Stromal cell of bone marrow (primary cell): ENCODE data around the gene ARPC4.

Experiments used
- DNase-seq: peaks from one replicate; pipeline ENCODE4 v3.0.0-alpha.2; 2012; ENCODE audit warnings: low read depth

ARPC4 gene

DNA sequence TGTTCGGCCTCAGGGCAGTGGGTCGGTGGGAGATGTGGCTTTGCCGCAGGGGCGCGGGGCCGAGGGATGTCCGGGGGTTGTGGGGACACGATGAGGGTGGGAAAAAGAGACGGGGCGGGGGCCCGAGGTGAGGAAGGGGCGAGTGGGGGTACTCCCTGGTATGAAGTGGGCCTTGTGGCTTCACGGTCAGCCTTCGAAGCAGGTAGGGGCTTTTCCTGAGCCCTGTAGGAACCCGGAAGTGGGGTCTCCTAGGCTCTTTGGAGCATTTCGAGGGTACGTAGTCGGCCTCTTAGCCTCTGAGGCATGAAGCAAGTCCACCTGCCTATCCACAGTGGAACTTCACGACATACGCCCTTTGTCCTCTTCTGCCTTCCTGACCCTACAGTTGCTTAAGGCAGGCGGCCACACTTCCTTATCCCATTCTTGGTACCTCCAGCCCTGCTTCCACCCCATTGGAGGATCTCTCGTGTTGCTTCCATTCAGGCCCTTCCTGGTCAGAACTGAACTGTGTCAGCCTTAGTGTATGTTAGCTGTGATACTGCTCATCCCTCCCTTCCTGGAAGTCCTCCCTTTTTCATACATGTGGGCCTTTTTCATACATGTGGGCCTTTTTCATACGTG, 389 bp downstream of the ARPC4 start:
- no peak for DNase-seq

DNA sequence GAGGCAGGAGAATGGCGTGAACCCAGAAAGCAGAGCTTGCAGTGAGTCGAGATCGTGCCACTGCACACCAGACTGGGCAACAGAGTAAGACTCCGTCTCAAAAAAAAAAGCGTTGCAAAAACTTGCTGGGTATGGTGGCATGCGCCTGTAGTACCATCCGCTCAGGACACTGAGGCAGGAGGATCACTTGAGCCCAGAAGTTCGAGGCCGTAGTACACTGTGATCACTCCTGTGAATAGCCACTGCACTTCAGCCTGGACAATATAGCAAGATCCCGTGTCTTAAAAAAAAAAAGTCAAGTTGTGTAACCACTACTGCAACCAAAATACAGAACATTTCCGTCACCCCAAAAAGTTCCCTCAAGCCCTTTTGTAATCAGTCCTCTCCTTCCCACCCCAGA, 1.5 kb downstream of the ARPC4 start:
- no peak for DNase-seq

DNA sequence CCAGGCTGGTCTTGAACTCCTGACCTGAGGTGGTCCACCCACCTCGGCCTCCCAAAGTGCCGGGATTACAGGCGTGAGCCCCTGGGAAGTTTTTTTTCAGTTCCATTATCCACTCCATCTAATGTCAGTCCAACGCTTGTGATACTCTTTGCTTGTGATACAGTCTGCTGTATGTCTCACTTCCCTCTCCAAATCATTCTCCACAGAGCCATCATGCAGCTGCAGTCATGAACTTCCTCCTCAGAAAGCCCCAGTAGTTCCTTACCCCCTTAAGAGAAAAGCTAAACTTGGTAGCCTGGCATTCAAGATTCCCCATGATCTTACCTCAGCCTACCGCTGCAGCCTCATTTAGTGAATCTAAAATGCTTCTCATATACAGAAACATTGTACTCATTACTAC, 2.3 kb downstream of the ARPC4 start:
- no peak for DNase-seq

DNA sequence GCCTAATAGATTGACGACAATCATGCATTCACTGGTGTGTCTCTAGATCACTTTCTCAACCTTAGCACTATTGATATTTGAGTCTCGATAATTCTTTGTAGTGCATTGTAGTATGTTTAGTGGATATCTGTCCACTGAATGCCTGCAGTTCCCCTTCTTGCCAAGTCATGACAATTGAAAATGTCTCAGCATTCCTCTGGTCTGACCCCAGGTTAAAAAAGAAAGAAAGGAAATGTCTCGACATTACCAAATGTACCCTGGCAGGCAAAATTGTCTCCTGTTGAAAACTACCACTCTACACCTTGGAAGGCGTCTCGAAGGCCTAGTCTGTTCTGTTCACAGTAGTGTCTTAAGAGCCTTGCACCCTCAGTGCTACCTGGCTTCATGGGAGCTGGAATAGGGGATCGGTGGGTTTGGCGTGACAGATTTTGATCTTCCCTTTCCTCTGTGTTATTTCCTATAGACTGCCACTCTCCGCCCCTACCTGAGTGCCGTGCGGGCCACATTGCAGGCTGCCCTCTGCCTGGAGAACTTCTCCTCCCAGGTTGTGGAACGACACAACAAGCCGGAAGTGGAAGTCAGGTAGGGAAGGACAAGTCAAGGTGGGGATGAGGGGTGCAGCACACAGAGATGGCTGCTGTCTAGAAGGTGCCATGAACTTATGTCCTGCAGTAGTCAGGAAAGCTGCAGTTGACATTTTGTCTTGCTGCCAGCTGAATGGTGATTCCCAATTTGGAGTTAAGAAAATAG, 4.5 kb downstream of the ARPC4 start:
- DNase-seq: no peak

DNA sequence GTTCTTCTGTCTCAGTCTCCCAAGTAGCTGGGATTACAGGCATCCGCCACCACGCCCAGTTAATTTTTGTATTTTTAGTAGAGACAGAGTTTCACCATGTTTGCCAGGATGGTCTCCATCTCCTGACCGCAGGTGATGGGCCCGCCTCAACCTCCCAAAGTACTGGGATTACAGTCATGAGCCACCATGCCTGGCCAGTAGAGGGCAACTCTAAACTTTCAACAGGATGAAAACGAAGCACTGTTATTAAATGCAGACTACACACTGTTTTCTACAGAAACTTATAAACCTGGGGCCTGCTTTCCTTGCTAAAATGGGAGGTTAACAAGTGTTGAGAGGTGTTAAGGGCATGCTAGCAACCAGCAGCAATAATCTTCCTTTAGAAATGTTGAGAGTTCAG, 7.6 kb downstream of the ARPC4 start:
- no peak for DNase-seq

DNA sequence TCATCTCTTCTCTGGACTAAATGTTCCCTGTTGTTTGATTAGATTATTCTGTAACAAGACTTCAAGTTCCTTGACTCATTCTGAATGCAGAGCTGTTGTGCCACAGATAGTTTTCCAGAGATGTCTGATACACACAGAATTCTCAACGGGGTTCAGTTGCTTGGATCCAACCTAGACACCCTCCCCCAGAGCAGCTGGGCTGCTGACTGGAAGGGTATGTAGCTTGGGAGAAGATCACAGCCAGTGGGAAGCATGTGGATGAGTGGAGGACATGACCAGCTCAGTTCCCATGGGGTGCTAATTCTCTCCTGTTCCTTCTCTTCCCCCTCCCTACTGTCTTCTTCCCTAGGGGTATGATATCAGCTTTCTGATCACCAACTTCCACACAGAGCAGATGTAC, 10.6 kb downstream of the ARPC4 start:
- no peak for DNase-seq

DNA sequence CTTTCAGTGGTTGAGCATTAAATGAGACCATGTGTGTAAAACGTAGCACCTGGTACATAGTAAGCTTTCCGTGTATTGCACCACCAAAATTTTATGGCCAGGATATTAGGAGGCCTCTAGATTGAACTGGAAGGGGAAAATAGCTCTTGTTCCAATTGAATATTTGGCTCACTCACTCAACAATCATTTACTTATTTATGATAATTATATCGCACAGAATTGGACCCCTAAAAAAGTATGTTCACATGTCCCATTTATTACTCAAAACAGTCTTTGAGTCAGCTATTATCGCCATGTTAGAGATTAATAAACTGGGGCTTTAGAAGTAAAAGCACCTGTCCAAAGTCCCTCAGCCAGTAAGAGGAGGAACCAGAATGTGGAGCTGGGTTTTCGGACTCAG, 12.1 kb downstream of the ARPC4 start:
- DNase-seq: no peak

DNA sequence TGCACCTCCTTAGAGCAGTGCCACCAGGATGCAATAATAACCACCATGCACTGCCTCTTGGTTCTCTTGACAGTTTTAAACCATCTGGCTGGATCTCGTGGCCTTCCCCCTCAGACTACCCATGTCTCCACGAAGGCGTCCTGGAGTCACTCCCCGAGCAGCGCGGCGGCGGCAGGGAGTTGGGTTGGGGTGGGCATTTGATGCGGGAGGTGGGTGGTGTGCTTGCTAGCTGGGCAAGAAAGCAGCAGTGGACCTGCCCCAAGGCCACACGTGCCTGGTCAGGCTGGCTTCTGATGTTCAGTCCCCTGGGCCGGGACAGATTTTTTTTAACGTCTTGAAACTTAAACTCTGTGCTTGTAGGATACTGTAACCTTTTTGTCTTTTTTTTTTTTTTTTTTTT, 13.3 kb downstream of the ARPC4 start:
- DNase-seq: no peak

DNA sequence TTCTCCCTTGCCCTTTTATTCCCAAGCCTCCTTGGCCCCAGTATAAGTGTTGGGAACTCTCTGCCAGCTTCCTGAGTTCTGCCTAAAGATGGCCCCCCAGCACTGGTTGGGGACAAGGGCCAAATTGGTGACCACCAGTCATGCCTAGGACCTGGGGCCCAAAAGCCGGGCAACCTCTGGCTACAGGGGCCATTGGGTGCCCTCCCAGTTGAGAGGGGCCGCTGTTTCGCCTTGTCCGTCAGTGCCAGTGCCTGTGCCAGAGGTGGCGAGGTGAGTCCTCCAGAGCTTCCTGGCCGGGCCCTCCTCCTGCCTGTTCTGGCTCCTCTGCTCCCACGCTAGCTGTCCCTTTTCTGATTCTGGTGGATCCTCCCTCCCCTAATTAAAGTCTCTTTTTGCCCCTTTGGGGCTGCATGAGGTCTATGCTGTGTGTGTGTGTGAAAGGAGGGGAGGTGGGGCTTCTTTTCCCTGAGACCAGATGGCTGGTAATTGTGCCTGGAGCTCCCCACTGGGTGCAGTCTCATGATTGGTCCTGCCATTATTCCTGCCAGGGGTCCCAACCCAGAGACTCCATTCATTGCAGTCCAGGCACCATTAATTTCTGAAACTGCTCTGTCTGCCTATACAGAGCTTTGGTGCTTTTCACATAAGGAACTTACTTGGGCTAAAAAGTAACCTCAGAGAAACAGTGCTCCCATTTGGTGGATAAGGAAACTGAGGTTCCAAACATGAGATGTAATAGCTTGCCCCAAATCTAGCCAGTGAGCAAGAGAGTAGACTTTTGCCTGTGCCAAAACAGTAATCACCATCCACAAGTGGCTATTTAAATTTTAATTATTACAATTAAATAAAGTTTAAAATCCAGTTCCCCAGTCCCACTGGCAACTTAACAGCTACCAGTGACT, 14.1 kb downstream of the ARPC4 start:
- no peak for DNase-seq

DNA sequence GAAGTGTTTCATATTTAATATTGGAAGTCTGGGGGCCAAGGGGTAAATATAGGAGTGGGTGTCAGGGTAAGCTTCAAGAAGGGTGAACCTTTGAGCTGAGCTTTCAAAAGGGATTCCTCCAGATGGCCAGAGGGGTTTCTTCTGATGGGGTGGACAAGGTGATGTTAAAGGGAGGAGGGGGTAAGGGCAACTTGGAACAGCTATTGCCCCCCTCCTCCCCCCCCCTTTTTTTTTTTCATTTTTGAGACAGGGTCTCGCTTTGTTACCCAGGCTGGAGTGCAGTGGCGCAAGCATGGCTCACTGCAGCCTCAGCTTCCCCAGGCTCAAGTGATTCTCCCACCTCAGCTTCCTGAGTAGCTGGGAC, 15.1 kb downstream of the ARPC4 start:
- DNase-seq: no peak

DNA sequence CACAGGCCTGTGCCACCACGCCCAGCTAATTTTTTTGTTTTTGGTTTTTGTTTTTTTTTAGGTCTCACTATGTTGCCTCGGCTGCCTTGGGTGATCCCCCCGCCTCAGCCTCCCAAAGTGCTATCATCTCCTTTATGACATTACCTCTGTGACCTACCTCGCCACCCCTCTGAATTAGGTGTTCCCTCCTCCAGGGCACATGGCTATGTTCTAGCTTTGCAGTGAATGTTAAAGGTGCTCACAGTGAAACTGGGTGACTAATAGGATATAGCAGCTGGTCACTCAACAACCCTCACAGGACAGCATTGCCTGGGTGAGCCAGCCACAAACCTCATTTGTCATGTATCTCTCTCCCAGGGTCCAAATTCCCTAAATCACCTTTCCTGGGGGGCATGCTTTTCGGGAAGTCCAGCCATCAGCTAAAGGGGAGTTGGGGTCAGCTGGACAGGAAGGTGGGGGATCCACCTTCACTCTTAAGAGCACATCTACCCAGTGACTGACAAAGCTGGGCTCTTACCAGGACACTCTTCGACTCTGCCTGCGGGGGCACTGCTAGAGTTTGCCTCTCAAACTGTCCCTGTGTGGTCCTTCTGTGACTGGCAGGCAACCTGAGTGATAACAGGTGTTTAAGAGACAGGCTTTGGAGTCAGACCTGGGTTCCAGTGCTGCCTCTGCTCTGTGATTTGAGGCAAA, 15.6 kb downstream of the ARPC4 start:
- DNase-seq: no peak

DNA sequence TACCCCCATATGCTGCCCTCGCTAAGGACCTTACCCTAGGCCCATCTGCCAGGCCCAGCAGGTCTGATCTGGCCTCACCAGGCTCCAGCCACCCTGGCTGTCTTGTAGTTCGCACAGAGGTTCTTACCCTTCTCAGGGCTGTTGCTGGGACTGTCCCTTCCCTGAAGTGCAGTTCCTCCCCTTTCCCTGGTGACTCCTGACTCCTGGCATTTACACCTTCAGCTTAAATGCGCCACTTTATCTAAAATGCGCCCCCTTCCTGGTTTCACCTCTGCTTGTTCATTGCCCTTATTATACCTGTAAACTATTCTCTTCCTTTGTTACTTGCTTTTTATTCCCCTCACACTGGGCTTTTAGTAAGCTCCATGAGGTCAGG, 16.3 kb downstream of the ARPC4 start:
- DNase-seq: no peak

DNA sequence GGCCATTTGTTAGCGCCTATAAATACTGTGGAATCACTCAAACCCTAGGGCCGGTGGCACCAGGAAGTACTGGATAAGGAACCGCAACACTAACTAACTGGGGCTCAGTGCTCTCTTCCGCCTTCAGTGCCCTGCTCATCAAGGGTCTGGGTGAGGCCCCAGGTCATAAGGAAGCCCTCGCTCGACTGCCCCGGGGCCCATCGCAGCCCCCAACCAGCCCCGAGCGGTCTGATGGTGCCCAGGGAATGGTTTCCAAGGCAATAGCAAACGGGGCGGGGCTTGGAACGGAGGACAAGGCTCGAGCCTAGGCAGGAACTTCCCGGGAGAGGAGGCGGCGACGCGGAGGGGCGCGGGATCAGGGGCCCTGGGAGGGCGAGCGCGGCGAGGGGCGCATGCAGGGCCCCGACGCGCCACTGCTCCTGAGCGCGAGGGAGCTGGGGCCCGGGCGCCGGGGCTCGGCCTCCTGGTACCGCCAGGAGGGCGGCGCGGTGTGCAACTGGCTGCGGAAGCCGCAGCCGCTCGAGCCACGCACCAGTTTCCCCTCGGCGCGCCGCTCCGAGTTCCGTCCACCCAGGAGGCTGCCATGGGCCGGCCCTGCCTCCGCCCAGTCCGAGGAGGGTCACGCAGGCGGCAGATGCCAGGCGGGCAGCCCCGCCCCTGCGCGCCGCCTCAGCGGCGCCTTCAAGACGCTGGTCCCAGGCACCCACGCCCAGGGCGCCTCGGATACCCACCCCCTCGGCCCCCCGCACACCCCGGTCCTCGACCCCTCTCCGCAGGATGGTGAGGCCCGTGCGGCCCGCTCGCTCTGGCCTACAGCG, 16.9 kb downstream of the ARPC4 start, which contains the start of gene TTLL3:
TTLL3 (plus strand) TSS at position 648 of the 818 bp plus-strand sequence. CDS start 400 bp downstream, outside the sequence.
- DNase-seq: peak; percentile 50

DNA sequence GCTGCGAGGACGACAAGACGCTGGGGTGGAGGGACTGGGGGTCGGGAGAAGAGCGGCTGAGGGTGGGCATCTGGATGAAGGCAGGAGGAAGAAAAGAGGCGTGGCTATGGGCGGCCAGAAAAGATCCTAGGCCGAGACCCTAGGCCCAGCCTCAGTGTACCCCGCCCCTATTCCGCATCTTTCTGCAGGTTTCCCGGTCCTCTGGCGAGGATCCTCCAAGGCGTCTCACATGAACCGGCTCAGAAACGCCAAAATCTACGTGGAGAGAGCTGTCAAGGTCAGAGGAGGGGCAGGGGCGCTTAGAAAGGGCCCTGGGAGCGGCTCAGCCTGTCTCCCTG, 17.5 kb downstream of the ARPC4 start:
- DNase-seq: no peak

DNA sequence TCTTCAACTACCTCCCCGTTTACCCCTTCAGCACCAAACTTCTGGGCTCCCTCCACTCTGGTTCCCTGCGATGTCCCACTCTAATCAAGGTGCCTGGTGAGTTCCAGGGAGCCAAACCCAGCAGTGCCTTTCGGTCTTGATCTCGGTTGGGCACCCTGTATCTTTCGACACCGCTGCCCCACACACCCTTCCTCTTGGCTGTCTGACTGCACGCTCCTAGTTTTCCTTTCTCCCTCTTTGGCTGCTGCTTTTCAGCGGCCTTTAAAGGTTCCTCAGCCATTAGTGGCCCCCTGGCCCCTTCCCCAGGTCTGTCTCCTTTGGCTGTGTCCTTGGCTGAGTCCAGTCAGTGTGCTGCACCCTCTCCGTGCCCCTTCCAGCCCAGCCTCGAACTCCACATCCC, 18.0 kb downstream of the ARPC4 start:
- no peak for DNase-seq

DNA sequence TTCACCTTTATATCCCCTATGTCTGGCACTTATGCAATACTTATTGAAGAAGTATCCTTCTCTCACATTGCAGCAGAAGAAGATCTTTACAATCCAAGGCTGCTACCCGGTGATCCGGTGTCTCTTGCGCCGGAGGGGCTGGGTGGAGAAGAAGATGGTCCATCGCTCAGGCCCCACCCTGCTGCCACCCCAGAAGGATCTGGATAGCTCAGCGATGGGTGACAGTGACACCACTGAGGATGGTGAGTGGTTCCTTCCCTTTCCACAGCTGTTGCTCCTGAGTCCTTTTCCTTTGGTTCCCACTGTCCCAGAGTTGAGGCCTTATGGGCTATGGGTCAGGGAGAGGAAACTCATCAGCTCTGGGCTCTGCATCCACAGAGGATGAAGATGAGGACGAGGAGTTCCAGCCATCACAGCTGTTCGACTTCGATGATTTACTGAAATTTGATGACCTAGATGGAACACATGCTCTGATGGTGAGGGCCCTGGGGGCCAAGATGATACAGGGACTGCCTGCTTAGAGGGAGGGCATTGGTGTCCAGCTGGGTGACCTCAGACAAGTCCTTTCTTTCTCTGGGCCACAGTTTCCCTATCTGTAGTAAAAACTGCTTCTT, 20.1 kb downstream of the ARPC4 start:
- no peak for DNase-seq

DNA sequence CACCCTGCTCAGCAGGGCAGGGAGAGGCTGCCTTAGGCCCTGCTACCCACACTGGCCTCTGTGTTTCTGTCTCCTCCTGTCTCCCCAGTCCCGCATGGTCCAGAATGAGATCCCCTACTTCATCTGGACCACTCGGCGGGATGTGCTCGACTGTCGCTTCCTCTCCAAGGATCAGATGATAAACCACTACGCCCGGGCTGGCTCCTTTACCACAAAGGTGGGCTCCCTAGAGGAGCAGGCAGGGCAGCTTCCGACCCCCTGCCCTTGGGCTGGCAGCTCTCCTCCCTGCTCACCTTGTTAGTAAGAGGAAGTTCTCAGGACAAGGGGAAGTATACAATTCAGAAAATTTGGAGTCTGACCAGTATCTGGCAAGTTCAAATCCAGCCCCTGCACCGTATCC, 23.1 kb downstream of the ARPC4 start:
- no peak for DNase-seq

DNA sequence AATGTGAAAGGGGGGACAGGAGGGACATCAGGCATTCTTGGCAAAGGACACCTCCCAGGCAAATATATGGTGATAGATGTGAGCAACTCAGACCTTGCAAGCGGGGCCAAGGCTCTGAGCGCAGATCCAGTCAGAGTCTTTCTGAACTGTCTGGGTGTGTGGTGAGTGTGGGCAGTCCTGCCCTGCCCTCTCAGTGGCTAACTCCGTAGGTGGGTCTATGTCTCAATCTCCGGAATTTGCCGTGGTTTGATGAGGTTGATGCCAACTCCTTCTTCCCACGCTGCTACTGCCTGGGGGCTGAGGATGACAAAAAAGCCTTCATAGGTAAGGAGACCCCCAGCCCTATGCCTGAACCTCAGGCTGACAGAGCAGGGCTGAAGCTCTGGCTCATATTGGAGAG, 24.6 kb downstream of the ARPC4 start:
- DNase-seq: no peak

DNA sequence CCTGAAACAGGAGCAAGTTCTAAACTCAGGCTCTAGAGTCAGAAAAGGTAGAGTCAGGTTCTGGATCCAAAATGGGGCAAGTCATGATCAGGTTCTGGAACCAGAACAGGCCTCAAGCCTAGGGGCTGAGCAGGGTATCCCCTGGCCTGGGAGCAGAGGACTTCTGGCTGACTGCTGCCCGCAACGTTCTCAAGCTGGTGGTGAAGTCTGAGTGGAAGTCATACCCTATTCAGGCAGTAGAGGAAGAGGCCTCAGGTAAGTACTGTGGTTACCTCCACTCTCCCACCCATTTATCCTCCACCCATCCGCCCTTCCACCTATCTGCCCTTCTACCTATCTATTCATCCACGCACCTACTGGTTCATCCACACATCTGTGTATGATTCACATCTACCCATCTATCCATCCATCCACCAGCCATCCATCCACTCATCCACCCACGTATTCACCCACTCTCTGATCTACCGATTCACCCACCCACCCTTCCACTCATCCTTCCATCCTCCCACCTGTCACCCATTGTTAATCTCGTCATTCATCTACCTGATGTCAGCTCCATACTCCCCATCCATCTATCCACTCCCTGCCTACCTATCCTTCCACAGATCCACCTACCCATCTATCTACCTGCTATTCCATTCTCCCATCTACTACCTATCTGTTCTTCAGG, 25.9 kb downstream of the ARPC4 start:
- DNase-seq: no peak

DNA sequence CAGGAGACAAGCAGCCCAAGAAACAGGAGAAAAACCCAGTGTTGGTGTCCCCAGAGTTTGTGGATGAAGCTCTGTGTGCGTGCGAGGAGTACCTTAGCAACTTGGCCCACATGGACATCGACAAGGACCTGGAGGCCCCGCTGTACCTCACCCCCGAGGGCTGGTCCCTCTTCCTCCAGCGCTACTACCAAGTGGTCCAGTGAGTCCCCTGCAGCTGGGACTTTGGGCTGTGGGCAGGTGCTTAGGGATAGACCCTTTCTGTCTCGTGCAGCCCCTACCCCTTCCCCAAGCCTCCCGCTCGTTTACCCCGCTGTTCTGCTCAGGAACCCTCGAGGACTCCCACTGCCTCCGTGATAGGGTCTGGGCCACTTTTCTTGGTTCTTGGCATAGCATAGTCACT, 27.7 kb downstream of the ARPC4 start:
- no peak for DNase-seq

DNA sequence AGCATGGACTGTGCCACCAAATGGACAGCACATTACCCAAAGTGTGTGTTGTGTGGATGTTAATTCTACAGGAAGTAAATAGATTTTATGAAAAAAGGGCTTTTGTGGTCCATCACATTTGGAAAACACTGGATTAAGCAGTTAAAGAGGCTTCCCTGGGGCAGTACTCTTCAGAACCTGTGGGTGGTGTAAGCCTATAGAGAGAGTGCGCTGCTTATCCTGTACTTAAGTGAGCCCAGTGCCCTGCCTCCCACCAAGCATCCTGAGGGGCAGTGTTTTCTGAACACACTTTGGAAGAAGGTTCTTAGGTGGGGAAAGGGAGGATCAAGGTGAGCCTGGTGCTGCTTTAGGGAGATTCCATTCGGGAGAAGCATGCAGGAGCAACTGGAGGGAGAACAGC, 28.1 kb downstream of the ARPC4 start:
- DNase-seq: no peak
